DND-41 (cell line): ENCODE results near the gene CCDC102A.

Experiments
- ATAC-seq: fragments of 200-7000 bp; cut with Tn5 transposase; 3 replicates; pipeline ENCODE4 v1.9.1; 2021; ENCODE audit warnings: low read depth; ENCODE audit not compliant: insufficient read depth
- DNase-seq: peaks from one replicate; pipeline ENCODE4 v3.0.0-alpha.2; 2020
- H2AFZ ChIP-seq: 2 replicates; pipeline ENCODE4 v1.6.0; 2012; ENCODE audit warnings: low read depth, low read length
- H3K27ac ChIP-seq: 2 replicates; pipeline ENCODE4 v1.5.1; 2012; ENCODE audit warnings: low read length, inconsistent platforms
- H3K27me3 ChIP-seq: fragments of 200-600 bp; sonication (generic); 2 replicates; pipeline ENCODE4 v1.6.0; 2012; ENCODE audit warnings: low read length, mild to moderate bottlenecking, inconsistent platforms; ENCODE audit not compliant: insufficient read depth, poor library complexity
- H3K36me3 ChIP-seq: 2 replicates; pipeline ENCODE4 v1.5.1; 2012; ENCODE audit warnings: low read length, inconsistent platforms; ENCODE audit not compliant: insufficient read depth
- H3K4me1 ChIP-seq: 2 replicates; pipeline ENCODE4 v1.5.1; 2012; ENCODE audit warnings: mild to moderate bottlenecking, low read length; ENCODE audit not compliant: insufficient read depth
- H3K4me2 ChIP-seq: 2 replicates; pipeline ENCODE4 v1.6.0; 2012; ENCODE audit warnings: mild to moderate bottlenecking, moderate library complexity, low read length, inconsistent platforms; ENCODE audit not compliant: insufficient read depth
- H3K4me3 ChIP-seq, 2 experiments: fragments of 200-600 bp in 1 of 2; shearing (Covaris generic) in 1 of 2; 2 replicates each; pipeline ENCODE4 v1.5.1; 2012 to 2016; ENCODE audit warnings: inconsistent platforms in 2 of 2, low read length in 2 of 2, mild to moderate bottlenecking in 2 of 2, low read depth in 1 of 2, moderate library complexity in 1 of 2
- H3K79me2 ChIP-seq: 2 replicates; pipeline ENCODE4 v1.6.0; 2012; ENCODE audit warnings: low read length, inconsistent platforms; ENCODE audit not compliant: insufficient read depth
- H3K9ac ChIP-seq: 2 replicates; pipeline ENCODE4 v1.6.0; 2012; ENCODE audit warnings: low read depth, mild to moderate bottlenecking, inconsistent platforms, low read length, moderate library complexity
- H3K9me3 ChIP-seq: 2 replicates; pipeline ENCODE4 v1.5.1; 2012; ENCODE audit warnings: low read length, moderate library complexity, mild to moderate bottlenecking, inconsistent platforms; ENCODE audit not compliant: insufficient read depth, severe bottlenecking
- H4K20me1 ChIP-seq: 2 replicates; pipeline ENCODE4 v1.6.0; 2012; ENCODE audit warnings: low read length; ENCODE audit not compliant: insufficient read depth
- CTCF ChIP-seq: IDR thresholded peaks from 2 replicates; pipeline ENCODE4 v1.5.1; 2012; ENCODE audit warnings: borderline replicate concordance, low read length, moderate library complexity, mild to moderate bottlenecking; ENCODE audit not compliant: poor library complexity, severe bottlenecking; ENCODE audit errors: extremely low read depth
- EZH2 ChIP-seq: IDR thresholded peaks from 3 replicates; pipeline ENCODE4 v1.6.1; 2012; ENCODE audit warnings: borderline replicate concordance, low read depth, mild to moderate bottlenecking, moderate library complexity, low read length, inconsistent platforms; ENCODE audit not compliant: severe bottlenecking

Gene CCDC102A

GRCh38 chr16:57514791-57515600 lies 21.4 kb downstream of the CCDC102A start:
- Histone ChIP-seq H3K27me3 (no peaks in the 10 kb centered on the region), H3K36me3 (no peaks in the 10 kb centered on the region), H2AFZ (no peak overlapping the region), H3K4me3 (no peak overlapping the region), H3K4me2 (no peak overlapping the region), H3K9ac (no peak overlapping the region), H3K79me2 (no peaks in the 10 kb centered on the region), H4K20me1 (peaks cover 3% of the 10 kb centered on the region; the same call in 1 of the 2 replicates), H3K9me3 (no peaks in the 10 kb centered on the region), H3K4me1 (no peaks in the 10 kb centered on the region), H3K27ac (no peak overlapping the region)
- DNase-seq (no peak), ATAC-seq (no peak)
- no peak for TF ChIP-seq CTCF
- TF ChIP-seq EZH2: no peak

- Histone ChIP-seq H3K9ac (no peak overlapping the region), H3K27me3 (no peaks in the 10 kb centered on the region), H3K9me3 (no peaks in the 10 kb centered on the region), H2AFZ (no peak overlapping the region), H3K27ac (no peak overlapping the region), H3K4me2 (no peak overlapping the region), H4K20me1 (peaks cover 3% of the 10 kb centered on the region; the same call in 1 of the 2 replicates), H3K36me3 (no peaks in the 10 kb centered on the region), H3K4me3 (no peak overlapping the region), H3K4me1 (no peaks in the 10 kb centered on the region), H3K79me2 (no peaks in the 10 kb centered on the region)
- no peak for DNase-seq
- no peak for ATAC-seq
- TF ChIP-seq CTCF: no peak
- TF ChIP-seq EZH2: no peak
Observed at GRCh38 chr16:57514371-57514770, 22.0 kb downstream of the CCDC102A start.

GRCh38 chr16:57513371-57514102 lies 22.8 kb downstream of the CCDC102A start:
- Histone ChIP-seq H3K27me3 (peaks cover 1% of the 10 kb centered on the region), H3K9ac (no peak overlapping the region), H3K4me2 (no peak overlapping the region), H4K20me1 (peaks cover 3% of the 10 kb centered on the region; the same call in 1 of the 2 replicates), H3K79me2 (no peaks in the 10 kb centered on the region), H3K4me3 (no peak overlapping the region), H2AFZ (no peak overlapping the region), H3K4me1 (no peaks in the 10 kb centered on the region), H3K9me3 (no peaks in the 10 kb centered on the region), H3K27ac (no peak overlapping the region), H3K36me3 (no peaks in the 10 kb centered on the region)
- DNase-seq (no peak), ATAC-seq (no peak)
- TF ChIP-seq CTCF: no peak
- TF ChIP-seq EZH2: no peak
